ENCODE measurements around the gene FAM9C. TPM values are rescaled to one million over a fixed set of nuclear protein-coding genes. Genes with fewer than 3 reads are reported as not detected.

Gene FAM9C
- total and polyA plus RNA-seq, 2 of the 4 experiments (the other 2 are of a cell fraction), result not detected

DNA sequence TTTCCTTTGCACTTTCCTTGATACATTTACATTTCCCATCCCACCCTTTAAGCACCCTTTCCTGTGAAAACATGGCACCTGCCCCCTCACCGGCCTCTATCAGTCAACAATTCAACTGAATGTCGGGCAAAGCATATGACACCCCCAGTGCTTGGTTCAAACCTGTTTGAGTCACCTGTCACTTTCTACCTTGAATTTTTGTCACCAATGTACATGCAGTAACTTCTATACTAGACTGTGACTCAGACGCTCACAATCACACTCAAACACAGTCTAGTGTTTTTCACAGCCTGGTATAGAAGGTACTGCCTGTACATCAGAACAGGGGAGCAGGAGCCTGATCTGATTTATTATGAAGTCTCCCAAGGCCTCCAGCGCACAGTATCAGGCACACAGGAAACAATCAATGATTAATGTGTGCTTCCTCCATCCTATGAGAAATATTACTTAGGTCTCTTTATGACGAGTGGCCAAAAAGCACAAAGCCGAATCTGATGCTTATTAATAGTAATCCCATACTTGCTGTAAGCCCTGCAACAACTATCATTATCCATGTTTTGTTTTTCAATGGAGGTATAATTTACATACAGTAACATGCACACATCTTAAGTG lies 49.2 kb upstream of the FAM9C start:
- no peaks in the 10 kb centered on the region for H3K36me3 ChIP-seq (ENCODE audit: control insufficient read depth, insufficient read depth, low read length)
- ATAC-seq (ENCODE audit: low read depth), result no peak
- TF ChIP-seq RFX5 (IDR thresholded peaks at IDR 0.05; ENCODE audit: low read depth, low read length) (no peak), NFE2L2 (IDR thresholded peaks at IDR 0.05; ENCODE audit: low read depth, low read length) (no peak), RAD21 (IDR thresholded peaks at IDR 0.05; ENCODE audit: low read length) (no peak), POLR2A (IDR thresholded peaks at IDR 0.05; ENCODE audit: low read depth, low read length) (no peak)
- TF ChIP-seq, protein P1, sequence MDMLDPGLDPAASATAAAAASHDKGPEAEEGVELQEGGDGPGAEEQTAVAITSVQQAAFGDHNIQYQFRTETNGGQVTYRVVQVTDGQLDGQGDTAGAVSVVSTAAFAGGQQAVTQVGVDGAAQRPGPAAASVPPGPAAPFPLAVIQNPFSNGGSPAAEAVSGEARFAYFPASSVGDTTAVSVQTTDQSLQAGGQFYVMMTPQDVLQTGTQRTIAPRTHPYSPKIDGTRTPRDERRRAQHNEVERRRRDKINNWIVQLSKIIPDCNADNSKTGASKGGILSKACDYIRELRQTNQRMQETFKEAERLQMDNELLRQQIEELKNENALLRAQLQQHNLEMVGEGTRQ (IDR thresholded peaks at IDR 0.05; ENCODE audit: low read depth, low read length), result no peak
- no peak overlapping the region for H4K8ac ChIP-seq (ENCODE audit: low read depth in 2 of 2, low read length in 2 of 2)
- H2AK5ac ChIP-seq (ENCODE audit: low read depth, low read length), result no peak overlapping the region
- no peak overlapping the region for H2BK120ac ChIP-seq (ENCODE audit: low read depth, low read length)
- no TSS peak for BruUV-seq (replicated peaks)
- H3K9ac ChIP-seq (ENCODE audit: low read depth, low read length), result no peak overlapping the region
- H3K56ac ChIP-seq (ENCODE audit: extremely low read depth, insufficient read depth, low read length), result no peak overlapping the region
- no peak overlapping the region for H3K4me3 ChIP-seq (ENCODE audit: insufficient read depth, low read depth, low read length)
- no peaks in the 10 kb centered on the region for H3K9me3 ChIP-seq (ENCODE audit: control insufficient read depth, insufficient read depth, low read length)
- in situ Hi-C loops (cut with MboI; ENCODE audit: low sequenced_read_pairs), result no loop called here
- intact Hi-C loops (cut with micrococcal nuclease), result no loop called here
- WGBS, 2 experiments (ENCODE audit: extremely low coverage in 2 of 2, insufficient read length in 1 of 2), result 78% methylated on average over 1 of the region's 6 CpGs; no CpG with 5 or more reads in 1 of the 2 experiments
- H2BK5ac ChIP-seq (ENCODE audit: low read depth, low read length, poor library complexity, severe bottlenecking), result no peak overlapping the region
- H3K79me1 ChIP-seq (ENCODE audit: low read depth in 1 of 2, low read length in 2 of 2), result no peaks in the 10 kb centered on the region
- dilution Hi-C loops (cut with HindIII; ENCODE audit: low sequenced_read_pairs, unreplicated experiment), result no loop called here
- H2AFZ ChIP-seq (replicated peaks; ENCODE audit: low read length, poor library complexity), result no peak overlapping the region
- H3K9me1 ChIP-seq (ENCODE audit: insufficient read depth, low read length), result no peaks in the 10 kb centered on the region
- no peak overlapping the region for H4K5ac ChIP-seq (ENCODE audit: low read depth, low read length)
- H3K27ac ChIP-seq (ENCODE audit: insufficient read depth, low read length), result no peak overlapping the region
- H3K4me2 ChIP-seq (ENCODE audit: low read depth, low read length), result no peak overlapping the region
- no peak for DNase-seq
- CTCF ChIA-PET, result no interaction called here
- no peaks in the 10 kb centered on the region for H4K20me1 ChIP-seq (ENCODE audit: insufficient read depth, low read length)
- no peak overlapping the region for H2BK15ac ChIP-seq (ENCODE audit: low read depth, low read length)
- no peak overlapping the region for H4K91ac ChIP-seq (ENCODE audit: insufficient read depth, low read depth, low read length)
- H3K18ac ChIP-seq (ENCODE audit: low read depth, low read length), result no peak overlapping the region
- H3K4me1 ChIP-seq (ENCODE audit: control insufficient read depth, insufficient read depth, low read length), result 0 out of 2 replicates have a peak, but pooled peaks cover 2% of the 10 kb centered on the region
- H3K4ac ChIP-seq (ENCODE audit: low read depth, low read length), result peak overlapping the region; percentile 29; the same call in 1 of the 2 replicates
- POLR2A ChIA-PET (ENCODE audit: unreplicated experiment), result interaction anchor here (0.6 kb wide), 1 partner anchor 115 kb away, joined by 3 read pairs; no protein-coding TSS in a partner anchor
- no peak overlapping the region for H2BK20ac ChIP-seq (ENCODE audit: low read depth, low read length)
- H3K27me3 ChIP-seq (ENCODE audit: control insufficient read depth, insufficient read depth, low read length), result no peaks in the 10 kb centered on the region
- H2AK9ac ChIP-seq (replicated peaks; ENCODE audit: low read depth, low read length, poor library complexity), result no peak overlapping the region
- H3K23ac ChIP-seq (ENCODE audit: low read depth, low read length), result no peak overlapping the region
- no peak overlapping the region for H3K14ac ChIP-seq (replicated peaks; ENCODE audit: low read depth, low read length)
